Stimulated activated CD8-positive, alpha-beta memory T cell treated with anti-CD3 and anti-CD28 coated beads, Interleukin-7, amount 100 ng/mL, for 24 hours (primary cell): ENCODE measurements around the gene EIF1AY.
"Not testable (repeated sequence)": the region's sequence is repeated elsewhere in the genome, so short reads cannot be mapped to it uniquely, and the experiment has no call there.

Source experiments
- DNase-seq: peaks from one replicate; pipeline ENCODE4 v3.0.0-alpha.2; 2020; ENCODE audit warnings: low read depth

The EIF1AY gene

GRCh38 chrY:20575531-20576121 lies at the start of gene EIF1AY:
Gene EIF1AY, plus strand, starts transcription at chrY:20575776. Its CDS starts 96 bp downstream, at chrY:20575872.
- peak; percentile 60 for DNase-seq

- DNase-seq, result no peak
These were observed 47.1 kb upstream of the EIF1AY start for GRCh38 chrY:20528435-20528834.

- no peak for DNase-seq
These were observed 37.4 kb upstream of the EIF1AY start for GRCh38 chrY:20538186-20538585.

- no peak for DNase-seq
These were observed 36.6 kb upstream of the EIF1AY start for GRCh38 chrY:20538933-20539332.

- DNase-seq, result no peak
These were observed 31.1 kb upstream of the EIF1AY start for GRCh38 chrY:20544451-20544960.

- DNase-seq, result no peak
These were observed 29.5 kb upstream of the EIF1AY start for GRCh38 chrY:20546071-20546470.

GRCh38 chrY:20549289-20549688 lies 26.3 kb upstream of the EIF1AY start:
- no peak for DNase-seq

GRCh38 chrY:20551840-20552239 lies 23.7 kb upstream of the EIF1AY start:
- no peak for DNase-seq

GRCh38 chrY:20552764-20553323 lies 22.7 kb upstream of the EIF1AY start:
- not testable (repeated sequence) for DNase-seq

- no peak for DNase-seq
These were observed 19.8 kb upstream of the EIF1AY start for GRCh38 chrY:20555820-20556219.

GRCh38 chrY:20558677-20559076 lies 16.9 kb upstream of the EIF1AY start:
- no peak for DNase-seq

- DNase-seq, result no peak
These were observed 15.6 kb upstream of the EIF1AY start for GRCh38 chrY:20559873-20560512.

- DNase-seq, result no peak
These were observed 4.3 kb upstream of the EIF1AY start for GRCh38 chrY:20571306-20571705.

- no peak for DNase-seq
These were observed 930 bp downstream of the EIF1AY start for GRCh38 chrY:20576506-20576905.

GRCh38 chrY:20578206-20578605 lies 2.6 kb downstream of the EIF1AY start:
- no peak for DNase-seq

- DNase-seq, result no peak
These were observed 6.1 kb downstream of the EIF1AY start for GRCh38 chrY:20581687-20582086.

- no peak for DNase-seq
These were observed 10.6 kb downstream of the EIF1AY start for GRCh38 chrY:20586161-20586560.
